ENCODE data around the gene OAT. TPM values are rescaled to one million over a fixed set of nuclear protein-coding genes. Genes with fewer than 3 reads are reported as not detected.

The OAT gene
- total RNA-seq, 1 experiment from 2014 or later = 67.9 TPM

GRCh38 chr10:124458473-124458872 is 39.8 kb upstream of the OAT start:
- no CpG with 5 or more reads among the region's 4 CpGs for WGBS (ENCODE audit: extremely low coverage, insufficient read length, low lambda C conversion rate)

More at GRCh38 chr10:124458473-124458872, 39.8 kb upstream of the OAT start:
- H3K4me1 Mint-ChIP-seq = peaks cover 49 to 64% of the 10 kb centered on the region in 2 experiments
- H2BK12ac ChIP-seq (ENCODE audit: insufficient read length, low read depth, low read length) = no peak overlapping the region
- H2BK120ac ChIP-seq (ENCODE audit: low read depth, low read length, poor library complexity, severe bottlenecking) = no peak overlapping the region
- no peak overlapping the region for H3K18ac ChIP-seq (ENCODE audit: insufficient read length, low read depth, low read length)
- no peak overlapping the region for H3T11ph ChIP-seq (ENCODE audit: low read length)
- H3K4ac ChIP-seq (ENCODE audit: low read depth, low read length) = no peak overlapping the region
- peaks cover 0 to 5% (median 2%) of the 10 kb centered on the region in 3 experiments; a peak in 4 of 7 replicates for H3K36me3 Mint-ChIP-seq (ENCODE audit: insufficient read depth in 1 of 3, low read depth in 3 of 3)
- no peak for DNase-seq
- H3K4me2 ChIP-seq (ENCODE audit: insufficient read depth, insufficient read length, low read length) = no peak overlapping the region
- H3K27ac ChIP-seq (ENCODE audit: insufficient read length, low read depth, low read length) = no peak overlapping the region
- no peak overlapping the region for H4K8ac ChIP-seq (replicated peaks; ENCODE audit: insufficient read length, low read depth, low read length)
- H4K5ac ChIP-seq (ENCODE audit: insufficient read length, low read depth, low read length) = no peak overlapping the region
- no peak overlapping the region for H2BK5ac ChIP-seq (ENCODE audit: insufficient read length, low read length)
- H3K27me3 Mint-ChIP-seq (ENCODE audit: low read depth) = peaks cover 38% of the 10 kb centered on the region
- H3K9me3 ChIP-seq (ENCODE audit: control insufficient read depth, low read depth, low read length) = no peaks in the 10 kb centered on the region
- no peak overlapping the region for H2BK15ac ChIP-seq (ENCODE audit: low read depth, low read length)
- peaks cover 19% of the 10 kb centered on the region for H3K4me1 ChIP-seq (ENCODE audit: insufficient read depth, low read length)
- H3K23me2 ChIP-seq (ENCODE audit: insufficient read length, low read depth, low read length, poor library complexity, severe bottlenecking) = peaks cover 3% of the 10 kb centered on the region
- TF ChIP-seq CTCF (conservative IDR thresholded peaks at IDR 0.05) = no peak
- no peaks in the 10 kb centered on the region for H4K20me1 ChIP-seq (ENCODE audit: control insufficient read depth, insufficient read depth, insufficient read length)
- no peak overlapping the region for H3K56ac ChIP-seq (ENCODE audit: insufficient read length, low read depth, low read length)
- no peaks in the 10 kb centered on the region for H3K79me2 ChIP-seq (ENCODE audit: insufficient read depth, low read length)
- H3K27ac Mint-ChIP-seq = no peak overlapping the region; a peak in 1 of 7 replicates
- H3K14ac ChIP-seq (ENCODE audit: insufficient read depth, low read length) = no peak overlapping the region
- H3K79me1 ChIP-seq (ENCODE audit: insufficient read depth, low read depth, low read length, poor library complexity, severe bottlenecking) = no peaks in the 10 kb centered on the region
- no peak overlapping the region for H2AK5ac ChIP-seq (ENCODE audit: insufficient read length, low read length)
- H3K4me3 Mint-ChIP-seq = no peak overlapping the region
- H3K27me3 ChIP-seq (ENCODE audit: insufficient read depth, low read length) = no peaks in the 10 kb centered on the region
- no peak overlapping the region for H4K91ac ChIP-seq (ENCODE audit: insufficient read length, low read depth, low read length)
- H3K9ac ChIP-seq (ENCODE audit: extremely low read depth, insufficient read length, low read length) = no peak overlapping the region
- no peak overlapping the region for H2BK20ac ChIP-seq (ENCODE audit: low read depth, low read length, poor library complexity, severe bottlenecking)
- H3K23ac ChIP-seq (ENCODE audit: insufficient read length, low read depth, low read length) = no peak overlapping the region
- H2AFZ ChIP-seq (ENCODE audit: low read length) = no peak overlapping the region
- no peaks in the 10 kb centered on the region; a peak in 1 of 5 replicates for H3K9me3 Mint-ChIP-seq
